Activated T-cell treated with anti-CD3 and anti-CD28 coated beads, Interleukin-2, amount 50 U/mL, for 4 hours (primary cell): ENCODE measurements around the gene AGBL1. TPM values are rescaled to one million over a fixed set of nuclear protein-coding genes. Genes with fewer than 3 reads are reported as not detected.

Experiments
- ATAC-seq, 2 donors: fragments of 200-7000 bp; cut with Tn5 transposase; one replicate each; pipeline ENCODE4 v1.10.0; 2021
- DNase-seq: peaks from one replicate; pipeline ENCODE4 v3.0.0-alpha.2; 2020
- H3K27me3 Mint-ChIP-seq: one replicate; pipeline ENCODE4 v1.8.0; 2021; ENCODE audit warnings: low read depth, mixed read lengths
- H3K36me3 Mint-ChIP-seq: one replicate; pipeline ENCODE4 v1.8.0; 2022; ENCODE audit warnings: mixed read lengths; ENCODE audit not compliant: insufficient read depth
- H3K4me1 Mint-ChIP-seq: one replicate; pipeline ENCODE4 v1.8.0; 2021; ENCODE audit warnings: low read depth, mixed read lengths
- H3K4me3 Mint-ChIP-seq: one replicate; pipeline ENCODE4 v1.8.0; 2021; ENCODE audit warnings: mild to moderate bottlenecking, moderate library complexity, mixed read lengths
- H3K9me3 Mint-ChIP-seq: one replicate; pipeline ENCODE4 v1.8.0; 2021; ENCODE audit warnings: mixed read lengths
- total RNA-seq, 3 donors: library from RNA; stranded (reverse); gene quantifications; one replicate each; pipeline ENCODE4 v1.2.1, GENCODE V29; 2021

The AGBL1 gene
- total RNA-seq, 3 donors from 2014 or later, result 0.05 TPM; not detected in 2

DNA sequence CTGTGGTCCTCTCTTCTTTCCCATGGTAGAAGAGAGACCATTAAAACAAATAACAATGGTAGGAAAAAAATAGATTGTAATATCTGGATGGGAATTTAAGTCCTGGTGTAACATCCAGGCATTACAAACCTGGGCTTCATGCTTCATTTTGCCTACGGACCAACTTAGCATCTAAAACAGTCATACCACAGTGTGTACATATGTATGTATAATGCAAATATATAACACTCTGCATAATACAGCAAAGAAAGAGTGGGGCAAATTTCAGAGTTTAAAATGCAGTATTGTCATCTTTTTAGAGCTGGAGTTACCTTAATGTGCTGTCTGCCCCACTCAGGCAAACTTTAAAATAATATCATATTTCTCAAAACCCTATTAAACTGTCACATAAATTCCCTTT lies 298.2 kb downstream of the AGBL1 start:
- Mint-ChIP-seq H3K4me3 (no peak overlapping the region), H3K36me3 (no peaks in the 10 kb centered on the region), H3K9me3 (peaks cover 5% of the 10 kb centered on the region), H3K4me1 (no peaks in the 10 kb centered on the region), H3K27me3 (peaks cover 3% of the 10 kb centered on the region)
- ATAC-seq, result no peak
- no peak for DNase-seq

DNA sequence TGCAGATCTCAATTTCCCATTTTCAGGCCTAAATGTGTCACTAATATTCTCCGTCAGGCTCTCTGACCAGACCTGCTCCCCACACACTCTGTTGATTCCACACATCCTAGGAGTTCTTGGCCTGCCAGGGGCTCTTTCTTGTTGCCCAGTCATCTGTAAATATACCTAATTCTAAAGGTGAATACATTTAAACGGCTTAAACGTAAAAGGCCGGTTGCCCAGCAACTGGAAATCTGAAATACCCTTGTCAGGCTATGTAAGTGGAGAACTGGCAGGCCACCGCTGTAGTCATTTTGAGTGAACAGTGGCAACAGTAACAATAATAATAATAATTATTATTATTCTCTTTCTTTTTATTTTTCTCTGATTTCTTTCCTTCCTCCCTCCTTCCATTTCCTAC lies 302.7 kb downstream of the AGBL1 start:
- Mint-ChIP-seq H3K4me1 (no peaks in the 10 kb centered on the region), H3K9me3 (no peaks in the 10 kb centered on the region), H3K4me3 (no peak overlapping the region), H3K27me3 (peaks cover 8% of the 10 kb centered on the region), H3K36me3 (no peaks in the 10 kb centered on the region)
- DNase-seq (no peak), ATAC-seq (no peak)

DNA sequence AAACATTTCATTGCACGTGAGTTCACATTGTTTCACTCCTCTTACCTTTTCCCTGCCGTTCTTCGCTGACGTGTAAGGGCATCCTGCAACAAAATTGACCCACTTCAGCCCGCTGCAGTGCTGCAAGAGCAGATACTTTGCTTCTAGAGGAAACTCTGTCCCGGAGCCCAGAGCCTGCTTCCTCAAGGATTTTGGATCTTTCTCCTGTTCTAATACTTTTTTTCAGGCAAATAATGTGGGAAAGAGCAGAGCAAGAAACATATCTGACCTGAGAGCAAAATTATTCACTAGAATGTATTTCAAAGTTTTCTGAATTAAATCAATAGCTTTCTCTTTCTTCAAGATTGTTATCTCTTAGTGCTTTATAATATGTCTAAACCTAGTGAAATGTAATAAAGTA lies 303.9 kb downstream of the AGBL1 start:
- ATAC-seq (no peak), DNase-seq (no peak)
- no peaks in the 10 kb centered on the region for H3K9me3 Mint-ChIP-seq
- H3K36me3 Mint-ChIP-seq, result no peaks in the 10 kb centered on the region
- H3K4me1 Mint-ChIP-seq, result no peaks in the 10 kb centered on the region
- peaks cover 8% of the 10 kb centered on the region for H3K27me3 Mint-ChIP-seq
- H3K4me3 Mint-ChIP-seq, result no peak overlapping the region

DNA sequence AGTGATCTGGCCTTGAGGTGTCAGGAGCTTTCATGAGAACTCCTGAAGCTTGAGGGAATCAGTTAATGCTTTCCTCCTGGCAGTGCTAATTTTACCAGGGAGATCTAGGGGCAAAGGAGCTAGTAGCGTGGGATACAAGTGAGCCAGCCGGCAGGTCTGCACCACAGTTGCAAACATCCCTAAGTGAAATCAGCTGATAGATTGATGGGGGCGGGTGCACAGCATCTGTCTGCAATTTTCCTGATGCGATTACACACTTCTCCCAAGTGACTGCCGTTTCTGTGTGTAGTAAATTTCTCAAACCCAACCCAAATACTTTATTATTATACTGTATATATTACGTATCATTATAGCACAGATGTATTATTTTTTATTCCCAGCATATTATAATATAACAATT lies 304.5 kb downstream of the AGBL1 start:
- H3K4me1 Mint-ChIP-seq, result no peaks in the 10 kb centered on the region
- no peaks in the 10 kb centered on the region for H3K36me3 Mint-ChIP-seq
- H3K27me3 Mint-ChIP-seq, result peaks cover 8% of the 10 kb centered on the region
- no peaks in the 10 kb centered on the region for H3K9me3 Mint-ChIP-seq
- DNase-seq, result no peak
- no peak overlapping the region for H3K4me3 Mint-ChIP-seq
- no peak for ATAC-seq

DNA sequence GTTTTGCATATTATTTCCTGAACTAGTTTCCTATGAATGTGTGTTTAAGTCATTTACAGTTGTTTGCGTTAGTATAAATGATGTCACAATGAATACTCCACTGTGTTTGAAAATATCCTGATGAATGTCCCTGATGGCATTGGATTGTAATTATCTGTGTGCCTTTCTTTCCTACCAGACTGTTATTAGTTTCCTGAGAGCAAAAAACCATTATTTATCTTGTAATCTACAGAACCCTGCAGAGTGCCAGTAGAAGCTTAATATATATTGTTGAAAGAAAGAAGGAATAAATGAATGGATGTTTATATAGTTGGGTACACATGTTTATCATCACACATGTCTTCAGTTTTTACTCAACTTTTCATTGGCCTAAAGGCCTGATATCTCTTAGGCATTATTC lies 312.6 kb downstream of the AGBL1 start:
- DNase-seq (no peak), ATAC-seq (no peak)
- H3K4me3 Mint-ChIP-seq, result no peak overlapping the region
- no peaks in the 10 kb centered on the region for H3K9me3 Mint-ChIP-seq
- H3K36me3 Mint-ChIP-seq, result no peaks in the 10 kb centered on the region
- H3K4me1 Mint-ChIP-seq, result no peaks in the 10 kb centered on the region
- H3K27me3 Mint-ChIP-seq, result peaks cover under 1% of the 10 kb centered on the region

- DNase-seq, result no peak
- no peaks in the 10 kb centered on the region for H3K9me3 Mint-ChIP-seq
- no peaks in the 10 kb centered on the region for H3K36me3 Mint-ChIP-seq
- no peaks in the 10 kb centered on the region for H3K4me1 Mint-ChIP-seq
- H3K27me3 Mint-ChIP-seq, result no peaks in the 10 kb centered on the region
- H3K4me3 Mint-ChIP-seq, result no peak overlapping the region
- no peak for ATAC-seq
Observed at GRCh38 chr15:86392874-86393273, 313.2 kb downstream of the AGBL1 start.

GRCh38 chr15:86394866-86395265 lies 315.2 kb downstream of the AGBL1 start:
- DNase-seq (no peak), ATAC-seq (no peak)
- Mint-ChIP-seq H3K4me3 (no peak overlapping the region), H3K9me3 (no peaks in the 10 kb centered on the region), H3K36me3 (no peaks in the 10 kb centered on the region), H3K27me3 (no peaks in the 10 kb centered on the region), H3K4me1 (no peaks in the 10 kb centered on the region)

DNA sequence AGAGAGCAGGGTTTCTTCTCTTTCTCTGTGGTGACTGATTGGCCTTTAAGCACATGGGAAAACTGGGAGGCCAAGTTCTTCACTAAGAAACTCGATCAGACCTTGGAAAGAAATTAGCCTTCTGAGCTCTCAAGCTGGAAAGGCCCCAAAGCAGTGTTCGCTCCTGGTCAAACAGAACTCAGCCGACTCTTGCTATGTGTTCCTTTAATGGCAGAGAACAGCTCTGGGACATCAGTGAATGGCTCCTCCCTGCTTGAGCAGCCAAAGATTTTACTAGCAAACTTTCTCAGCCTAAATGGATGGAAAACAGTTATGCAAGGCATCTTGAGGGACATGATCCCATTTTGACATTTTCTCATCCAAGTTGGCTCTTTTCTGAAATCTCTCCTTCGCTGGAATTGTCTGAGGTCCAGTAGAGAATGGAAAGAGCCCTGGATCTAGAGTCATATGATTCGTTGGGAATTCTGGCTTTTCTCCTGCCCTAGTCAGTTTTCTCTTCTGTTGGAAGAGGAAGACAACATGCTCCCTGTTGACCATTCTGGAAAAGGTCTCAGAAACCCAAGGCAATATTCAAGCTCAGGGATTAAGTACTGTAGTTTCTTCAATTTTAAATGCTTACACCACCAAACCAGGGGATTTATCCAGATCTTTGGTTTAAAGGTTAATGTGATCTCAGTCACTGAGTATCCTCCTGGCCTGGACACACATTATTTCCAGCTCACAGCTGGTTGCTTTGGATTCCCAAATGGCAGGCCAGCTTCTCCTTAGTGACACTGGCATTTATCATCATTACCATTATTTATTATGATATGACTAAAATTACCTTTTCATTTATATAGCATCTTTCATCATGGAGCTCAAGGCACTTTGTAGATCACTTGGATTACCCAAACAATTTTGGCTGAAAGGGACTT lies 319.6 kb downstream of the AGBL1 start:
- no peaks in the 10 kb centered on the region for H3K4me1 Mint-ChIP-seq
- ATAC-seq, result no peak
- H3K36me3 Mint-ChIP-seq, result no peaks in the 10 kb centered on the region
- H3K4me3 Mint-ChIP-seq, result no peak overlapping the region
- no peak for DNase-seq
- H3K9me3 Mint-ChIP-seq, result peaks cover 7% of the 10 kb centered on the region
- no peaks in the 10 kb centered on the region for H3K27me3 Mint-ChIP-seq

DNA sequence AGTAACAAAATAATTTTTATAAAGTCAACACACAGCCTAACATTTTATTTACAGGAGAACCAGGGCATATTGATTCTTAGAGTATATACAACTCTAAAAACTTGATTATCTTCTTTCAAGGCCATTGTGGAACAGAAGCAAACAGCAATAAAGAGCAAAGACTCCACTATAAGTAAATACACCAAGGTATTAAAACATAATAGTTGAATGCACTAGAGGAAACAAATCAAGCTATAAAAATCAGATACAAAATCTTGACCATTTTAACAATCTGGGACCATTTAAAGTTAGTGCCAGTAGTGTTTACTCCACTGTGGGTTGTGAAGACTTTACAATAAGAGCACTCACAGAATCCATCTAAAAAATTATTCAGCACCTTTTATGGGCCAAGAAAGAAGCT lies 323.6 kb downstream of the AGBL1 start:
- Mint-ChIP-seq H3K9me3 (peaks cover 7% of the 10 kb centered on the region), H3K4me3 (no peak overlapping the region), H3K36me3 (no peaks in the 10 kb centered on the region), H3K4me1 (no peaks in the 10 kb centered on the region), H3K27me3 (no peaks in the 10 kb centered on the region)
- DNase-seq (no peak), ATAC-seq (no peak)

DNA sequence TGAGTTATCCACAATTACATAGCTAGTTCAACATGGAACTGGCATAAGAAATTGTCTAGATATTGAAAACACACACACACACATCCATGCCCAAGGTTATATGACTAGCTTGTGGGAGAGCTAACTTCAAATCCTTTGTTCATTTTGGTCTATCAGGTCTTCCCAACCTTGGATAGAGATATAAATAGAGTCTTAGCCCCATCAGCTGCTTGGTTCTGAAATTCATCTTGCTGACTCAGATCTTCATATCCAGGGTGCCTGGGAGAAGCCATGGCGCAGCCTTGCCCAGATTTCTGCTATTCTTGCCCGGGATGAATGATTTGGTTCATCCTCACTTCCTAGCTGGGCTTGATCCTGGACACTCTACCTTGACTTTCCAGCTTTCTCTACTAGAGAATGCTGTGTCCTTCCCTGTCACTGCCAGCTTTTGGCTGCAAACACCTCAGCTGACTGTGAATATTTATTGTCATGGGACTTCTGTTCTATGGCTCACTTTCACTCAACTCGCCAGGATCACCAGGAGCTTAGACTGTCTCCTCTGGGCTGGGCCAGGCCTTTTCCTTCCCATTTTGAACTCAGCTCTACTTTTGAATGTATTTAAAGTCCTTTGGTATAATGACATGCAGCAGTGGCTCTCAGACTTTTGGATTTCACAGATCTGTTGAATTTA lies 324.4 kb downstream of the AGBL1 start:
- Mint-ChIP-seq H3K4me1 (no peaks in the 10 kb centered on the region), H3K4me3 (no peak overlapping the region), H3K27me3 (no peaks in the 10 kb centered on the region), H3K9me3 (peaks cover 7% of the 10 kb centered on the region), H3K36me3 (no peaks in the 10 kb centered on the region)
- ATAC-seq, result no peak
- no peak for DNase-seq

DNA sequence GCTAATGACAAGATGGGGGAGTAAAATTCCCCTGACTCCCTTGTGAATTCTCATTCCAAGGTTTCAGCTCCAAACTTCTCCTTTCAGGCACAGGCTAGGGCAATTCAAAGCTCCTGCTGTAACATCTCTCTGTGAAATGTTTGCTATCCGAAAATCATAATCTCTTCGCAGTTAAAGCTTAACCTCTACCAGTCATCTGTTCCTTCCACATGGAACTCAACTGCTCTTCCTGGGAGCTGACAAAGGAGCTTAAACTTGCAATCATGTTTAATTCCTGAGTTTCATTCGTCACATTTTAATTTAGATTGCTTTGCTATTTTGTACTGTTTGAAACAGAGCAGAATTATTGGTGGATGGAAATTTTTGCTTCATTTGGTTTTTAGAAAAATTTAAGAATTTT lies 328.6 kb downstream of the AGBL1 start:
- Mint-ChIP-seq H3K9me3 (no peaks in the 10 kb centered on the region), H3K4me3 (no peak overlapping the region), H3K27me3 (peaks cover 8% of the 10 kb centered on the region), H3K4me1 (no peaks in the 10 kb centered on the region), H3K36me3 (no peaks in the 10 kb centered on the region)
- ATAC-seq, result no peak
- no peak for DNase-seq

- ATAC-seq (no peak), DNase-seq (no peak)
- H3K4me3 Mint-ChIP-seq, result no peak overlapping the region
- no peaks in the 10 kb centered on the region for H3K4me1 Mint-ChIP-seq
- peaks cover 5% of the 10 kb centered on the region for H3K9me3 Mint-ChIP-seq
- peaks cover 10% of the 10 kb centered on the region for H3K27me3 Mint-ChIP-seq
- H3K36me3 Mint-ChIP-seq, result no peaks in the 10 kb centered on the region
Observed at GRCh38 chr15:86411916-86412315, 332.2 kb downstream of the AGBL1 start.

DNA sequence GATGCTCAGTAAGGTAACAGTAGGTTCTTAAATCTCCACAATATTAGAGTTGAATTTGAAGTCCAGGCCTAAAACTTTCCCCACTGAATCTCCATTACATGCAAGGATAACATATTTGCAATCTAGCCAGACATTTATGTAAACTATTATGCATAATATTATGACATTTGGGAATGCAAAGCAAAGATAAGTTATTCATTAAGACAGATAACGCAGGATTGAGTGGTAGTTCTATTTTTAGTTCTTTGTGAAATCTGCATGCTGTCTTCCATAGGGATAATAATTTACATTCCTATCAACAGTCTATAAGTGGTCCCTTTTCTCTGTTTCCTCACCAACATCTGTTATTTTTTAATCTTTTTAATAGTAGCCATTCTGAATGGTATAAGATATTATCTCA lies 333.5 kb downstream of the AGBL1 start:
- Mint-ChIP-seq H3K4me3 (no peak overlapping the region), H3K9me3 (peaks cover 5% of the 10 kb centered on the region), H3K36me3 (no peaks in the 10 kb centered on the region), H3K27me3 (peaks cover 10% of the 10 kb centered on the region), H3K4me1 (no peaks in the 10 kb centered on the region)
- no peak for ATAC-seq
- no peak for DNase-seq

- Mint-ChIP-seq H3K9me3 (peaks cover 17% of the 10 kb centered on the region), H3K4me3 (no peak overlapping the region), H3K27me3 (no peaks in the 10 kb centered on the region), H3K36me3 (peaks cover 2% of the 10 kb centered on the region), H3K4me1 (no peaks in the 10 kb centered on the region)
- no peak for DNase-seq
- ATAC-seq, result no peak
Observed at GRCh38 chr15:86425746-86426145, 346.1 kb downstream of the AGBL1 start.

DNA sequence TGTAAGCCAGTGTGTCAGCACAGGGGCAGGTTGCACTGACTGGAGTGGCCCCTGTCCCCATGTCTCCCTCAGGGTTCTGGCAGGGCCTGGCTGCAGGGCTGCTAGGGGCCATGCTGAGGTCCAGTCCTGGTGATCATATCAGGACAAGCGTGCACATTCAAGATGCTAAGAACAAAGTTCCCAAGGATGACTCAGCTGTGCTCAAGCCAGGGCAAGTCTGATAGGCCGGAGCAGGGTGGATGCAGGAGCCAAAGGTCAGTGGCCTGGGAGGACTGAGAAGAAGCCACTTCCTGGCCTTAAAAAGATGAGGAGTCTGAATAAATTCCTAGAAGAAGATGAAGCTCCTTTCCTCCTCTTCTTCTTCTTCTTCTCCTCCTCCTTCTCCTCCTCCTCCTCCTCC lies 353.2 kb downstream of the AGBL1 start:
- no peaks in the 10 kb centered on the region for H3K36me3 Mint-ChIP-seq
- no peaks in the 10 kb centered on the region for H3K4me1 Mint-ChIP-seq
- H3K4me3 Mint-ChIP-seq, result no peak overlapping the region
- H3K9me3 Mint-ChIP-seq, result no peaks in the 10 kb centered on the region
- DNase-seq, result no peak
- no peak for ATAC-seq
- H3K27me3 Mint-ChIP-seq, result no peaks in the 10 kb centered on the region
